HEK293T (cell line): Measurements from ENCODE around the gene SSTR5.

ENCODE experiments used
- ARNT ChIP-seq: fragments of 450-650 bp; IDR thresholded peaks from 2 replicates; pipeline ENCODE4 v1.6.1; 2017; ENCODE audit warnings: mild to moderate bottlenecking
- BHLHE40 ChIP-seq: fragments of 450-650 bp; IDR thresholded peaks from 2 replicates; pipeline ENCODE4 v1.6.1; 2016; ENCODE audit warnings: mild to moderate bottlenecking, moderate library complexity, borderline replicate concordance
- CTBP1 ChIP-seq: fragments of 450-650 bp; IDR thresholded peaks from 2 replicates; pipeline ENCODE4 v1.6.1; 2016; ENCODE audit warnings: borderline replicate concordance
- ELF4 ChIP-seq: fragments of 450-650 bp; IDR thresholded peaks from 2 replicates; pipeline ENCODE4 v1.6.1; 2017; ENCODE audit warnings: antibody characterized with exemption
- FOXA1 ChIP-seq: fragments of 450-650 bp; IDR thresholded peaks from 2 replicates; pipeline ENCODE4 v1.6.1; 2016; ENCODE audit warnings: mild to moderate bottlenecking
- FOXK2 ChIP-seq: fragments of 450-650 bp; IDR thresholded peaks from 2 replicates; pipeline ENCODE4 v1.6.1; 2016; ENCODE audit warnings: mild to moderate bottlenecking
- HDGF ChIP-seq: fragments of 450-650 bp; IDR thresholded peaks from 2 replicates; pipeline ENCODE4 v1.6.1; 2017; ENCODE audit warnings: antibody characterized with exemption, borderline replicate concordance
- L3MBTL2 ChIP-seq: fragments of 450-650 bp; conservative IDR thresholded peaks from 2 replicates; pipeline ENCODE4 v1.6.1; 2016; ENCODE audit warnings: mild to moderate bottlenecking
- LEF1 ChIP-seq: fragments of 450-650 bp; IDR thresholded peaks from 2 replicates; pipeline ENCODE4 v1.6.1; 2017; ENCODE audit warnings: mild to moderate bottlenecking, borderline replicate concordance
- NFRKB ChIP-seq: fragments of 450-650 bp; IDR thresholded peaks from 2 replicates; pipeline ENCODE4 v1.6.1; 2016; ENCODE audit warnings: mild to moderate bottlenecking, moderate library complexity
- SP1 ChIP-seq: fragments of 450-650 bp; IDR thresholded peaks from 2 replicates; pipeline ENCODE4 v1.6.1; 2017
- SUZ12 ChIP-seq: fragments of 450-650 bp; IDR thresholded peaks from 2 replicates; pipeline ENCODE4 v1.6.1; 2016; ENCODE audit warnings: mild to moderate bottlenecking
- TARDBP ChIP-seq: fragments of 450-650 bp; IDR thresholded peaks from 2 replicates; pipeline ENCODE4 v1.6.1; 2016
- ZNF384 ChIP-seq: fragments of 450-650 bp; IDR thresholded peaks from 2 replicates; pipeline ENCODE4 v1.6.1; 2016

GRCh38 chr16:1058216-1058615, 14.3 kb upstream of the SSTR5 start:
- TF ChIP-seq LEF1, result no peak
- TF ChIP-seq SP1, result no peak
- TF ChIP-seq ZNF384, result no peak
- TF ChIP-seq FOXA1, result no peak
- TF ChIP-seq TARDBP, result no peak
- no peak for TF ChIP-seq CTBP1
- no peak for TF ChIP-seq BHLHE40
- no peak for TF ChIP-seq L3MBTL2
- no peak for TF ChIP-seq HDGF
- no peak for TF ChIP-seq SUZ12
- TF ChIP-seq FOXK2, result no peak
- TF ChIP-seq NFRKB, result no peak
- no peak for TF ChIP-seq ARNT
- no peak for TF ChIP-seq ELF4
